HepG2 (cell line): Measurements from ENCODE around the gene CGB5. TPM values are rescaled to one million over a fixed set of nuclear protein-coding genes. Genes with fewer than 3 reads are reported as not detected.
A peak's percentile ranks its signal among the peaks of the same experiment; 100 is the strongest.
"Not testable (repeated sequence)": the region's sequence is repeated elsewhere in the genome, so short reads cannot be mapped to it uniquely, and the experiment has no call there.

Source experiments
- ATAC-seq: fragments of 200-7000 bp; cut with Tn5 transposase; 3 replicates; pipeline ENCODE4 v1.9.1; 2020; ENCODE audit warnings: mild to moderate bottlenecking, moderate library complexity
- BruUV-seq: library from RNA; stranded (reverse); fragments of 400-500 nt; replicated peaks from 2 replicates; lab custom pipeline; 2021; lab: Mats Ljungman, UMichigan
- CTCF ChIA-PET: fragments of 300-600 bp; formaldehyde crosslinking; extraction: SDS; loops from one replicate; lab custom pipeline; 2021; ENCODE audit warnings: low total read pairs, inconsistent platforms, low intra/inter-chr PET ratio; lab: Yijun Ruan, JAX
- POLR2A ChIA-PET: fragments of 350-600 bp; sonication (Branson Sonifier 250); formaldehyde crosslinking; loops from one replicate; lab custom pipeline; 2020; ENCODE audit warnings: antibody characterized with exemption, inconsistent platforms; lab: Yijun Ruan, JAX
- DNase-seq: peaks from one replicate; pipeline ENCODE4 v3.0.0-alpha.2; 2015; ENCODE audit warnings: low spot score
- FAIRE-seq: peaks from 3 replicates; lab custom pipeline; 2011; peaks lifted over from hg19 to GRCh38; lab: Jason Lieb, UNC
- H2AFZ ChIP-seq: one replicate; pipeline ENCODE4 v1.6.1; 2011; ENCODE audit warnings: low read length, inconsistent platforms
- H3K27ac ChIP-seq: fragments of 300-600 bp; 3 replicates; pipeline ENCODE4 v1.8.0; 2011; ENCODE audit warnings: mixed run types, mild to moderate bottlenecking, mixed read lengths, low read length, inconsistent platforms; ENCODE audit not compliant: insufficient read depth; ENCODE audit errors: extremely low read length
- H3K27me3 ChIP-seq, 2 experiments: fragments of 200-600 bp in 1 of 2; 2 replicates in 1 of 2; 3 replicates in 1 of 2; pipeline versions ENCODE4 v1.6.0 to v1.8.0; 2011; ENCODE audit warnings: low read length in 2 of 2, mild to moderate bottlenecking in 2 of 2, moderate library complexity in 2 of 2, inconsistent platforms in 1 of 2; ENCODE audit not compliant: insufficient read depth in 2 of 2, control insufficient read depth in 1 of 2
- H3K36me3 ChIP-seq, 2 experiments: fragments of 200-600 bp in 1 of 2; replicated peaks in 1 of 2; 2 replicates in 1 of 2; 3 replicates in 1 of 2; pipeline versions ENCODE4 v1.5.1 to v1.8.0; 2011; ENCODE audit warnings: low read length in 2 of 2, inconsistent platforms in 1 of 2; ENCODE audit not compliant: insufficient read depth in 2 of 2, control insufficient read depth in 1 of 2
- H3K4me1 ChIP-seq: 2 replicates; pipeline ENCODE4 v1.5.1; 2012; ENCODE audit warnings: low read length, inconsistent platforms; ENCODE audit not compliant: insufficient read depth
- H3K4me2 ChIP-seq: 2 replicates; pipeline ENCODE4 v1.6.0; 2011; ENCODE audit warnings: low read depth, low read length, inconsistent platforms
- H3K4me3 ChIP-seq, 3 experiments: fragments of 200-600 bp in 1 of 3; sonication (generic), shearing (Covaris generic) in 1 of 3; replicated peaks in 1 of 3; 2 replicates each; pipeline ENCODE4 v1.5.1; 2011 to 2016; ENCODE audit warnings: low read length in 3 of 3, inconsistent platforms in 2 of 3, low read depth in 2 of 3, mild to moderate bottlenecking in 2 of 3, control low read depth in 1 of 3, mixed read lengths in 1 of 3; ENCODE audit not compliant: insufficient read depth in 1 of 3
- H3K79me2 ChIP-seq: one replicate; pipeline ENCODE4 v1.6.1; 2011; ENCODE audit warnings: low read length, inconsistent platforms; ENCODE audit not compliant: insufficient read depth
- H3K9ac ChIP-seq: 2 replicates; pipeline ENCODE4 v1.6.0; 2011; ENCODE audit warnings: mild to moderate bottlenecking, low read depth, low read length, inconsistent platforms; ENCODE audit not compliant: insufficient read depth
- H3K9me3 ChIP-seq: 2 replicates; pipeline ENCODE4 v1.5.1; 2012; ENCODE audit warnings: mild to moderate bottlenecking, low read length
- H4K20me1 ChIP-seq: 2 replicates; pipeline ENCODE4 v1.6.0; 2011; ENCODE audit warnings: inconsistent platforms, mild to moderate bottlenecking, low read length, moderate library complexity; ENCODE audit not compliant: insufficient read depth
- ATF1 ChIP-seq: IDR thresholded peaks from 2 replicates; pipeline ENCODE4 v1.6.1; 2016; ENCODE audit warnings: mild to moderate bottlenecking, control low read depth
- ATF2 ChIP-seq: sonication (generic); formaldehyde crosslinking; IDR thresholded peaks from 2 replicates; pipeline ENCODE4 v1.4.0; 2020; ENCODE audit warnings: missing genetic modification reagents
- ATF7 ChIP-seq, 2 experiments: fragments of 450-650 bp in 1 of 2; sonication (generic) in 1 of 2; formaldehyde crosslinking in 1 of 2; IDR thresholded peaks; 2 replicates each; pipeline versions ENCODE4 v1.4.0 to v1.6.1; 2016 to 2020; ENCODE audit warnings: antibody characterized with exemption in 1 of 2, mild to moderate bottlenecking in 1 of 2, missing genetic modification reagents in 1 of 2
- CREB1 ChIP-seq, 2 experiments: fragments of 450-650 bp in 1 of 2; IDR thresholded peaks; 2 replicates each; pipeline ENCODE4 v1.6.1; 2016 to 2017; ENCODE audit warnings: control low read depth in 1 of 2, mild to moderate bottlenecking in 1 of 2, missing compliant biosample characterization in 1 of 2, missing genetic modification characterization in 1 of 2
- CTCF ChIP-seq: sonication (generic); formaldehyde crosslinking; IDR thresholded peaks from 2 replicates; pipeline ENCODE4 v1.5.0; 2020; ENCODE audit warnings: mild to moderate bottlenecking, missing genetic modification reagents, moderate library complexity
- DR1 ChIP-seq: sonication (generic); formaldehyde crosslinking; IDR thresholded peaks from 2 replicates; pipeline ENCODE4 v1.8.0; 2021; ENCODE audit warnings: mild to moderate bottlenecking, missing genetic modification reagents, inconsistent platforms
- HDAC2 ChIP-seq: sonication (generic); formaldehyde crosslinking; IDR thresholded peaks from 2 replicates; pipeline ENCODE4 v1.4.0; 2020; ENCODE audit warnings: missing genetic modification reagents
- HOXA3 ChIP-seq: sonication (generic); formaldehyde crosslinking; IDR thresholded peaks from 2 replicates; pipeline ENCODE4 v1.5.0; 2020; ENCODE audit warnings: missing genetic modification reagents
- KDM1A ChIP-seq: IDR thresholded peaks from 2 replicates; pipeline ENCODE4 v1.6.1; 2016; ENCODE audit warnings: missing compliant biosample characterization
- NFYB ChIP-seq: sonication (generic); formaldehyde crosslinking; IDR thresholded peaks from 2 replicates; pipeline ENCODE4 v1.4.0; 2020; ENCODE audit warnings: missing genetic modification reagents
- NFYC ChIP-seq: IDR thresholded peaks from 2 replicates; pipeline ENCODE4 v1.6.1; 2016; ENCODE audit warnings: missing genetic modification reagents, missing compliant biosample characterization
- NR2C2 ChIP-seq: sonication (generic); formaldehyde crosslinking; IDR thresholded peaks from 2 replicates; pipeline ENCODE4 v1.4.0; 2020; ENCODE audit warnings: missing genetic modification reagents, mild to moderate bottlenecking, moderate library complexity, borderline replicate concordance
- RFXAP ChIP-seq: sonication (generic); formaldehyde crosslinking; IDR thresholded peaks from 2 replicates; pipeline ENCODE4 v1.4.0; 2020; ENCODE audit warnings: missing genetic modification reagents, borderline replicate concordance
- STAG1 ChIP-seq: sonication (generic); formaldehyde crosslinking; IDR thresholded peaks from 2 replicates; pipeline ENCODE4 v1.4.0; 2020; ENCODE audit warnings: missing genetic modification reagents
- TCF7 ChIP-seq: sonication (generic); IDR thresholded peaks from 2 replicates; pipeline ENCODE4 v1.6.1; 2016; ENCODE audit warnings: antibody characterized with exemption, low read depth
- ZMYM4 ChIP-seq: sonication (generic); formaldehyde crosslinking; IDR thresholded peaks from 2 replicates; pipeline ENCODE4 v1.8.1; 2023; ENCODE audit warnings: mild to moderate bottlenecking, missing genetic modification reagents
- WGBS: methylation state at CpG from one replicate; pipeline ENCODE4 v1.1.6; 2017; ENCODE audit warnings: low lambda C conversion rate; 5-methylcytosine and 5-hydroxymethylcytosine counted together
- in situ Hi-C: cut with HindIII; loops from 2 replicates; pipeline ENCODE4 v1.10.0; 2017; ENCODE audit warnings: low pct_unique_long_range_greater_than_20kb; ENCODE audit not compliant: extremely low pct_ligation_motif_present
- intact Hi-C: fragments of 100-400 bp; cut with micrococcal nuclease; formaldehyde crosslinking; loops from one replicate; pipeline ENCODE4 v1.10.0; 2022; ENCODE audit not compliant: unreplicated experiment
- polyA plus RNA-seq, 8 experiments: library from polyadenylated mRNA; depleted of rRNA in 3 of 8; stranded (reverse) in 7 of 8; unstranded in 1 of 8; fragments of >200 nt; fragmentation: Illumina TruSeq in 4 of 8; extraction: Trizol in 4 of 8; gene quantifications; 2 replicates each; pipeline versions ENCODE4 v1.2.1 to v1.2.3, GENCODE V29; 2011 to 2016; ENCODE audit warnings: low read depth in 4 of 8, missing spikeins in 1 of 8, mixed read lengths in 1 of 8; ENCODE audit not compliant: insufficient read depth in 1 of 8
- total RNA-seq, 5 experiments: library from RNA; depleted of rRNA; stranded (reverse); fragments of >200 nt; fragmentation: Illumina TruSeq; extraction: Trizol; gene quantifications; 2 replicates each; pipeline ENCODE4 v1.2.3, GENCODE V29; 2016; ENCODE audit warnings: low read depth in 1 of 5
- TF ChIP-seq, protein P1 (sequence below): sonication (generic); formaldehyde crosslinking; IDR thresholded peaks from 2 replicates; pipeline ENCODE4 v1.9.0; 2022; ENCODE audit warnings: missing genetic modification reagents, mild to moderate bottlenecking, borderline replicate concordance

CGB5 gene
- total and polyA plus RNA-seq, 2 of the 13 experiments (the other 11 are each of a cell fraction or from before 2014, with no cell fraction given): not detected

DNA sequence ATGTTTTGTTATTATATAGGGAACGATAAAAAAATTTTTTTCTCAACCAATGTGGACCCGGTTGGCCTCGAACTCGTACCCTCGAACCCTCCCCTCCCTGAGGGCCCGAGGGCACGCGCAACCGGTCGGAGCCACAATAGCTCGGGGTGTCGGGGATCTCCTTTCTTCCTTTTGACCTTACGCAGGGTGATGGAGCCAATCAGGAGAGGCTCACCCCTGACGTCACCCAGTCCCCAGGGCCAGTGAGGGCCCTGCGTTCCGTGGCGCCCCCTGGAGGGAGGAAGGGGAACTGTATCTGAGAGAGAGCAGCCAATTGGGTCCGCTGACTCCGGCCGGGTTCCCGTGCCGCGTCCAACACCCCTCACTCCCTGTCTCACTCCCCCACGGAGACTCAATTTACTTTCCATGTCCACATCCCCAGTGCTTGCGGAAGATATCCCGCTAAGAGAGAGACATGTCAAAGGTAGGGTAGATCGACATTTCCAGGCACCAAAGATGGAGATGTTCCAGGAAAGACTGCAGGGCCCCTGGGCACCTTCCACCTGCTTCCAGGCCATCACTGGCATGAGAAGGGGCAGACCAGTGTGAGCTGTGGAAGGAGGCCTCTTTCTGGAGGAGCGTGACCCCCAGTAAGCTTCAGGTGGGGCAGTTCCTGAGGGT, 11.9 kb upstream of the CGB5 start, which contains the start of gene CGB2 (continued):
- TF ChIP-seq ATF7 (IDR thresholded peaks at IDR 0.05) (peak; percentile 40; the same call in 1 of the 2 replicates), NR2C2 (CRISPR knock-in tag) (peak; percentile 20; the same call in 1 of the 2 replicates), NFYB (CRISPR knock-in tag) (peak; percentile 77)
- not testable (repeated sequence) for TF ChIP-seq ATF7 (CRISPR knock-in tag; IDR thresholded peaks at IDR 0.05)

DNA sequence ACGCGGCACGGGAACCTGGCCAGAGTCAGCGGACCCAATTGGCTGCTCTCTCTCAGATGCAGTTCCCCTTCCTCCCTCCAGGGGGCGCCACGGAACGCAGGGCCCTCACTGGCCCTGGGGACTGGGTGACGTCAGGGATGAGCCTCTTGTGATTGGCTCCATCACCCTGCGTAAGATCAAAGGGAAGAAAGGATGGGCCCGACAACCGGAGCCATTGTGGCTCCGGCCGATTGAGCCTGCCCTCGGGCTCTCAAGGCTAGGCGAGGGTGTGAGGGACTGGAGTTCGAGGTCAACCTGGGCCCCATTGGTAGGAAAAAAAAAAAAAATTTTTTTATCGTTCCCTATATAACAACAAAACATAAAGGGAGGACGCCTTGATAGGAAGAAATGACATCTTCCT, 6.8 kb upstream of the CGB5 start, which contains the start of gene CGB1:
CGB1 (minus strand) TSS at position 81 of the 400 bp plus-strand sequence. CDS start 184 bp downstream, outside the sequence.
- WGBS: 26% methylated on average over 14 of the region's 18 CpGs
- POLR2A ChIA-PET; CTCF ChIA-PET; H4K20me1 ChIP-seq; H3K27me3 ChIP-seq; H3K79me2 ChIP-seq; H3K4me1 ChIP-seq; H3K9ac ChIP-seq; H2AFZ ChIP-seq; H3K4me2 ChIP-seq; in situ Hi-C loops; H3K27ac ChIP-seq; BruUV-seq; intact Hi-C loops; H3K9me3 ChIP-seq; H3K4me3 ChIP-seq; H3K36me3 ChIP-seq; TF ChIP-seq ATF7 (CRISPR knock-in tag; IDR thresholded peaks at IDR 0.05): not testable (repeated sequence)
- peak; percentile 74 for ATAC-seq
- peak; percentile 72 for DNase-seq
- peak; percentile 74 for FAIRE-seq
- TF ChIP-seq CREB1 (IDR thresholded peaks at IDR 0.05) (peak; percentile 89), CREB1 (CRISPR knock-in tag; IDR thresholded peaks at IDR 0.05) (peak; percentile 80), NFYC (CRISPR knock-in tag) (peak; percentile 85), HDAC2 (peak; percentile 42; the same call in 1 of the 2 replicates), DR1 (CRISPR knock-in tag) (0 out of 2 replicates have a peak, but pooled peaks have one; percentile 31), NFYB (CRISPR knock-in tag) (peak; percentile 79), ATF2 (CRISPR knock-in tag) (peak; percentile 47; the same call in 1 of the 2 replicates), ATF7 (IDR thresholded peaks at IDR 0.05) (0 out of 2 replicates have a peak, but pooled peaks have one; percentile 18), TCF7 (peak; percentile 53; the same call in 1 of the 2 replicates), HOXA3 (CRISPR knock-in tag) (0 out of 2 replicates have a peak, but pooled peaks have one; percentile 31), RFXAP (CRISPR knock-in tag) (peak; percentile 74; the same call in 1 of the 2 replicates), CTCF (CRISPR knock-in tag) (peak; percentile 69), ZMYM4 (peak; percentile 52), STAG1 (CRISPR knock-in tag) (peak; percentile 17; the same call in 1 of the 2 replicates), KDM1A (peak; percentile 67; the same call in 1 of the 2 replicates), ATF1 (peak; percentile 63; the same call in 1 of the 2 replicates)
- TF ChIP-seq, protein P1, sequence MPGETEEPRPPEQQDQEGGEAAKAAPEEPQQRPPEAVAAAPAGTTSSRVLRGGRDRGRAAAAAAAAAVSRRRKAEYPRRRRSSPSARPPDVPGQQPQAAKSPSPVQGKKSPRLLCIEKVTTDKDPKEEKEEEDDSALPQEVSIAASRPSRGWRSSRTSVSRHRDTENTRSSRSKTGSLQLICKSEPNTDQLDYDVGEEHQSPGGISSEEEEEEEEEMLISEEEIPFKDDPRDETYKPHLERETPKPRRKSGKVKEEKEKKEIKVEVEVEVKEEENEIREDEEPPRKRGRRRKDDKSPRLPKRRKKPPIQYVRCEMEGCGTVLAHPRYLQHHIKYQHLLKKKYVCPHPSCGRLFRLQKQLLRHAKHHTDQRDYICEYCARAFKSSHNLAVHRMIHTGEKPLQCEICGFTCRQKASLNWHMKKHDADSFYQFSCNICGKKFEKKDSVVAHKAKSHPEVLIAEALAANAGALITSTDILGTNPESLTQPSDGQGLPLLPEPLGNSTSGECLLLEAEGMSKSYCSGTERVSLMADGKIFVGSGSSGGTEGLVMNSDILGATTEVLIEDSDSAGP: 0 out of 2 replicates have a peak, but pooled peaks have one; percentile 16
